ENCODE results near the gene MIEF1.

The MIEF1 gene

DNA sequence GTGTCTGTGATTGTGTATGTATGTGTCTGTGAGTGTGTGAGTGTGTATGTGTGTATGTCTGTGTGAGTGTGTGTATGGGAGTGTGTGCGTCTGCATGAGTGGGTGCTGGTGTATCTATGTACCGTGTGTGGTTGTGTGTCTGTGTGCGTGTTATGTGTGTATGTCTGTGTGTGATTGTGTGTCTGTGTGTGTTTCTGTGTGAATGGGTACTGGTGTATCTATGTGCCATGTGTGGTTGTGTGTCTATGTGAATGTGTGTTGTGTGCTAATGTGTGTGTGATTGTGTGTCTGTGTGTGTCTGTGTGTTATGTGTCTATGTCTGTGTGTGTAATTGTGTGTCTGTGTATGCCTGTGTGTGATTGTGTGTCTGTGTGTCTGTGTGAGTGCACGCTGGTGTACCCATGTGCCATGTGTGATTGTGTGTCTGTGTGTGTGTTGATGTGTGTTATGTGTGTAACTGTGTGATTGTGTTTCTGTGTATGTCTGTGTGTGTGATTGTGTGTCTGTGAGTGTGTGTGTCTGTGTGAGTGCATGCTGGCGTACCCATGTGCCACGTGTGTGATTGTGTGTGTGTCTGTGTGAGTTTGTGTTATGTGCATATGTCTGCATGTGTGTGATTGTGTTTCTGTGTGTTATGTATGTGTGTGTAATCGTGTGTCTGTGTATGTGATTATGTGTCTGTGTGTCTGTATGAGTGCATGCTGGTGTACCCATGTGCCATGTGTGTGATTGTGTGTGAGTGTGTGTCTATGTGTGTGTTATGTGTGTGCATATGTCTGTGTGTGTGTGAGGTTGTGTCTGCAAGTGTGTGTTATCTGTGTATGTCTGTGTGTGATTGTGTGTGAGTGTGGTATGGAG is 61.7 kb downstream of the MIEF1 start:
- Histone ChIP-seq H3K36me3 (ENCODE audit: control insufficient read depth, insufficient read depth, low read length) (no peaks in the 10 kb centered on the region), H3K27ac (ENCODE audit: low read depth, low read length) (no peak overlapping the region)

GRCh38 chr22:39565414-39565944 is 63.4 kb downstream of the MIEF1 start:
- peaks cover 14% of the 10 kb centered on the region for H3K27me3 ChIP-seq (ENCODE audit: control insufficient read depth, insufficient read depth, low read length)
- H3K27ac ChIP-seq (ENCODE audit: low read depth, low read length) = no peak overlapping the region
- H3K9me3 ChIP-seq (ENCODE audit: control insufficient read depth, insufficient read depth, low read length) = no peaks in the 10 kb centered on the region
- no peak overlapping the region for H3K4me3 ChIP-seq (ENCODE audit: low read depth, low read length)
- no peak overlapping the region for H3K9ac ChIP-seq (ENCODE audit: low read depth, low read length)
- H3K4me1 ChIP-seq (ENCODE audit: control insufficient read depth, insufficient read depth, low read length) = no peaks in the 10 kb centered on the region
- no peaks in the 10 kb centered on the region for H3K36me3 ChIP-seq (ENCODE audit: control insufficient read depth, insufficient read depth, low read length)

More for the DNA sequence above, 61.7 kb downstream of the MIEF1 start:
- no peak overlapping the region for H3K4me3 ChIP-seq (ENCODE audit: low read depth, low read length)
- peaks cover 6% of the 10 kb centered on the region; the same call in 1 of the 2 replicates for H3K4me1 ChIP-seq (ENCODE audit: control insufficient read depth, insufficient read depth, low read length)
- H3K9ac ChIP-seq (ENCODE audit: low read depth, low read length) = no peak overlapping the region
- H3K9me3 ChIP-seq (ENCODE audit: control insufficient read depth, insufficient read depth, low read length) = no peaks in the 10 kb centered on the region
- peaks cover 26% of the 10 kb centered on the region for H3K27me3 ChIP-seq (ENCODE audit: control insufficient read depth, insufficient read depth, low read length)

- Histone ChIP-seq H3K4me3 (ENCODE audit: low read depth, low read length) (no peak overlapping the region), H3K9me3 (ENCODE audit: control insufficient read depth, insufficient read depth, low read length) (no peaks in the 10 kb centered on the region), H3K36me3 (ENCODE audit: control insufficient read depth, insufficient read depth, low read length) (no peaks in the 10 kb centered on the region), H3K27me3 (ENCODE audit: control insufficient read depth, insufficient read depth, low read length) (no peaks in the 10 kb centered on the region), H3K27ac (ENCODE audit: low read depth, low read length) (no peak overlapping the region), H3K4me1 (ENCODE audit: control insufficient read depth, insufficient read depth, low read length) (no peaks in the 10 kb centered on the region), H3K9ac (ENCODE audit: low read depth, low read length) (no peak overlapping the region)
These were observed 65.3 kb downstream of the MIEF1 start for GRCh38 chr22:39567135-39567946.
